LNCaP clone FGC (cell line): ENCODE measurements around the gene SYNJ2.

Experiments
- DNase-seq: peaks from one replicate; pipeline ENCODE4 v3.0.0-alpha.2; 2011; ENCODE audit warnings: low read depth
- H3K4me3 ChIP-seq: 2 replicates; pipeline ENCODE4 v1.5.1; 2011; ENCODE audit warnings: mild to moderate bottlenecking, low read depth, low read length, control low read depth
- CTCF ChIP-seq: IDR thresholded peaks from 2 replicates; pipeline ENCODE4 v1.5.1; 2012; ENCODE audit warnings: mild to moderate bottlenecking; ENCODE audit not compliant: control insufficient read depth, insufficient read depth; ENCODE audit errors: extremely low read depth

SYNJ2 gene

GRCh38 chr6:158087224-158087867 is 105.7 kb downstream of the SYNJ2 start:
- no peak overlapping the region for H3K4me3 ChIP-seq
- DNase-seq: no peak
- TF ChIP-seq CTCF: no peak

- H3K4me3 ChIP-seq: no peak overlapping the region
- no peak for TF ChIP-seq CTCF
- DNase-seq: no peak
These were observed 111.1 kb downstream of the SYNJ2 start for GRCh38 chr6:158092806-158093205.

- H3K4me3 ChIP-seq: no peak overlapping the region
- no peak for DNase-seq
- no peak for TF ChIP-seq CTCF
These were observed 113.4 kb downstream of the SYNJ2 start for GRCh38 chr6:158095031-158095430.

- no peak for DNase-seq
- no peak overlapping the region for H3K4me3 ChIP-seq
- no peak for TF ChIP-seq CTCF
These were observed 114.0 kb downstream of the SYNJ2 start for GRCh38 chr6:158095671-158096070.

GRCh38 chr6:158103228-158103627 is 121.6 kb downstream of the SYNJ2 start:
- no peak overlapping the region for H3K4me3 ChIP-seq
- no peak for TF ChIP-seq CTCF
- DNase-seq: no peak

- no peak for DNase-seq
- no peak for TF ChIP-seq CTCF
- H3K4me3 ChIP-seq: no peak overlapping the region
These were observed 123.0 kb downstream of the SYNJ2 start for GRCh38 chr6:158104696-158105095.

- no peak for DNase-seq
These were observed 128.1 kb downstream of the SYNJ2 start for GRCh38 chr6:158109748-158110147.

More at GRCh38 chr6:158109748-158110147, 128.1 kb downstream of the SYNJ2 start:
- no peak overlapping the region for H3K4me3 ChIP-seq
- no peak for TF ChIP-seq CTCF
